ENCODE results near the gene PLEKHH1. TPM values are rescaled to one million over a fixed set of nuclear protein-coding genes. Genes with fewer than 3 reads are reported as not detected.

PLEKHH1 gene
- total RNA-seq, 1 donor from 2014 or later, result 3.7 TPM

- Histone ChIP-seq H3K4me3 (no peak overlapping the region), H3K9me3 (replicated peaks) (no peaks in the 10 kb centered on the region), H3K4me1 (no peaks in the 10 kb centered on the region), H3K27ac (replicated peaks) (no peak overlapping the region), H3K27me3 (ENCODE audit: low read depth) (no peaks in the 10 kb centered on the region), H3K36me3 (peaks cover 3% of the 10 kb centered on the region)
- no peak for TF ChIP-seq CTCF (IDR thresholded peaks at IDR 0.05; ENCODE audit: borderline replicate concordance)
- no peak for DNase-seq
- intact Hi-C loops (cut with micrococcal nuclease), result no loop called here
Observed at GRCh38 chr14:67557118-67557517, 24.0 kb downstream of the PLEKHH1 start.

- intact Hi-C loops (cut with micrococcal nuclease), result no loop called here
- no peak overlapping the region for H3K27ac ChIP-seq (replicated peaks)
- H3K9me3 ChIP-seq (replicated peaks), result no peaks in the 10 kb centered on the region
- no peak for DNase-seq
- H3K4me1 ChIP-seq, result no peaks in the 10 kb centered on the region
- peaks cover 7% of the 10 kb centered on the region for H3K36me3 ChIP-seq
- no peak overlapping the region for H3K4me3 ChIP-seq
- H3K27me3 ChIP-seq (ENCODE audit: low read depth), result no peaks in the 10 kb centered on the region
- TF ChIP-seq CTCF (IDR thresholded peaks at IDR 0.05; ENCODE audit: borderline replicate concordance), result no peak
Observed at GRCh38 chr14:67557656-67558055, 24.6 kb downstream of the PLEKHH1 start.

DNA sequence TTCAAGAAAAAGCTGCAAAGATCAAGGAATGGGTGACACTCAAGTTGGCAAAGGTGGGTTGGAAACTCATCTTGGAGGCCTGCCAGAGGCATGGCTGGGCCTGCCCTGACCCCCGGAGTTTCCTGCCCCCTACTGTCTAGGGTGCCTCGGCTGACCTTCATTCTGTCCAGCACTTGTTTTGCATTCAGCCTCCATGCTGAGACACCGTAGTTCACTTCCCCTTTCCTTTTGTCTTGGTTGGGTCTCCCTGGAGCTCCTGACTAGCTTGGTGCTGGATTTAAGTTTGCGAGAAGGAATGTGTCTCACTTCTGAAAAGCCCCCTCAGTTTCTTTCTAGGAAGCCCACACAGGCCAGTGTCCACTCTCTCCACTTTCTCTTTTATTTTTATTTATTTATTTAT lies 26.5 kb downstream of the PLEKHH1 start:
- Histone ChIP-seq H3K4me3 (no peak overlapping the region), H3K27ac (replicated peaks) (no peak overlapping the region), H3K36me3 (peaks cover 10% of the 10 kb centered on the region), H3K27me3 (ENCODE audit: low read depth) (no peaks in the 10 kb centered on the region), H3K4me1 (no peaks in the 10 kb centered on the region), H3K9me3 (replicated peaks) (no peaks in the 10 kb centered on the region)
- intact Hi-C loops (cut with micrococcal nuclease), result no loop called here
- no peak for DNase-seq
- no peak for TF ChIP-seq CTCF (IDR thresholded peaks at IDR 0.05; ENCODE audit: borderline replicate concordance)

DNA sequence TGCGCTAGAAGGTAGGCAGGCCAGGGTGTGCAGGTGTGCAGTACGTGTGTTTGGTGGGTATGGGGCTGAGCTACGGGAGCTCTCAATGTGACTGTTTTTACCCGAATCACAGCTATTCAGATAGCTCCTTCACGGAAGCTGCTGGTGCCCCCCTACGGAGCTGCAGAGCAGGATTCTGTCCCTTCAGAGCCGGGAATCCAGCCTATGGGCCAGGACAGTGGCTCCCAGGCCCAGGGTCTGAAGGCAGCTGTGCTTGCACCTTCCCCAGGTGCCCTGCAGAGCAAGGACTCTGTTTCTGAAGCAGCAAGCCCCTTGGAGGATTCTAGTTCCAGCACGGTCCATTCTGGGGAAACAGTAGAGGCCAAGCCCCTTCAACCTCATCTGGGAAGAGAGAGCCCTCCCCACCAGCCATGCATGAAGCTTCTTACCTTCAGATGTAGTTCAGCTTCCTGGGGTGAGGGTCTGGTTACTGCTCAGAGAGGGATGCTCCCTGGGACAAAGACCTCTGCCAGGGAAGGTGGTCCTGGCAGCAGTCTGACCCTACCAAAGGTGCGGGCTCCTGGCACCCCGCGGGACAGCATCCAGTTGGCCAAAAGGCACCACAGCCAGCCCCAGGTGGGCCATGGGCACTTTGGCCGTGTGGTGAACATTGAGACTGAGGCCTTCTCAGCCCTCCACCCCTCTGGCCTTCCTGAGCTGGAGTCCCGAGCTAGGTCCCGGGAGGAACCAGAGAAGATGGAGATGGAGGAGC lies 29.1 kb downstream of the PLEKHH1 start:
- no peak for DNase-seq
- Histone ChIP-seq H3K36me3 (peaks cover 10% of the 10 kb centered on the region), H3K9me3 (replicated peaks) (no peaks in the 10 kb centered on the region), H3K4me3 (no peak overlapping the region), H3K4me1 (no peaks in the 10 kb centered on the region), H3K27ac (replicated peaks) (no peak overlapping the region), H3K27me3 (ENCODE audit: low read depth) (no peaks in the 10 kb centered on the region)
- intact Hi-C loops (cut with micrococcal nuclease), result no loop called here
- TF ChIP-seq CTCF (IDR thresholded peaks at IDR 0.05; ENCODE audit: borderline replicate concordance), result no peak

DNA sequence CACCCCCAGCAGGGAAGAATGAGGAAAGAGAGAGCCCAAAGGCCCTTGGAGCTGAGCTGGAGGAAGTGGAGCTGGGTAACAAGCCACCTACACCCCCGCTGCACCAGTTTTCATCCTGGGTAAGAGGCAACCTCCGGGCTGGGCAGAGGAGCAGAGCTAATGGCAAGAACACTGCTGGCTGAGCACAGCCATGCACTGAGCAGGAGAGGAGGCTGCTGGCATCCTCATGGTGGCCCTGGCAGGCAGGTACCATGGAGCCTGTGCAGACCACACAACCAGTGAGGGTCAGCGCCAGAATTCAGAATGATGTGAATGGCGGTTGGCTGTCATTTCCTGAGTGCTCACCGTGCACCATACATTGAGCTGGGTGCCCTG lies 29.7 kb downstream of the PLEKHH1 start:
- no peak for DNase-seq
- Histone ChIP-seq H3K9me3 (replicated peaks) (no peaks in the 10 kb centered on the region), H3K4me1 (no peaks in the 10 kb centered on the region), H3K36me3 (peaks cover 10% of the 10 kb centered on the region), H3K27ac (replicated peaks) (no peak overlapping the region), H3K27me3 (ENCODE audit: low read depth) (no peaks in the 10 kb centered on the region), H3K4me3 (no peak overlapping the region)
- intact Hi-C loops (cut with micrococcal nuclease), result no loop called here
- TF ChIP-seq CTCF (IDR thresholded peaks at IDR 0.05; ENCODE audit: borderline replicate concordance), result no peak

Data from left ventricle myocardium inferior (tissue), 1 donor.